Measurements from ENCODE around the gene EIF4G2.

EIF4G2 gene

GRCh38 chr11:10798330-10798928 is 10.3 kb downstream of the EIF4G2 start:
- TF ChIP-seq EZH2phosphoT487 (IDR thresholded peaks at IDR 0.05; ENCODE audit: borderline replicate concordance, low read length): no peak
- TF ChIP-seq, protein P1, sequence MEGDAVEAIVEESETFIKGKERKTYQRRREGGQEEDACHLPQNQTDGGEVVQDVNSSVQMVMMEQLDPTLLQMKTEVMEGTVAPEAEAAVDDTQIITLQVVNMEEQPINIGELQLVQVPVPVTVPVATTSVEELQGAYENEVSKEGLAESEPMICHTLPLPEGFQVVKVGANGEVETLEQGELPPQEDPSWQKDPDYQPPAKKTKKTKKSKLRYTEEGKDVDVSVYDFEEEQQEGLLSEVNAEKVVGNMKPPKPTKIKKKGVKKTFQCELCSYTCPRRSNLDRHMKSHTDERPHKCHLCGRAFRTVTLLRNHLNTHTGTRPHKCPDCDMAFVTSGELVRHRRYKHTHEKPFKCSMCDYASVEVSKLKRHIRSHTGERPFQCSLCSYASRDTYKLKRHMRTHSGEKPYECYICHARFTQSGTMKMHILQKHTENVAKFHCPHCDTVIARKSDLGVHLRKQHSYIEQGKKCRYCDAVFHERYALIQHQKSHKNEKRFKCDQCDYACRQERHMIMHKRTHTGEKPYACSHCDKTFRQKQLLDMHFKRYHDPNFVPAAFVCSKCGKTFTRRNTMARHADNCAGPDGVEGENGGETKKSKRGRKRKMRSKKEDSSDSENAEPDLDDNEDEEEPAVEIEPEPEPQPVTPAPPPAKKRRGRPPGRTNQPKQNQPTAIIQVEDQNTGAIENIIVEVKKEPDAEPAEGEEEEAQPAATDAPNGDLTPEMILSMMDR (IDR thresholded peaks at IDR 0.05; ENCODE audit: low read depth, low read length, poor library complexity, severe bottlenecking): no peak
- H3K36me3 ChIP-seq (ENCODE audit: control insufficient read depth, low read length): peaks cover 76% of the 10 kb centered on the region
- H3K4me2 ChIP-seq (ENCODE audit: low read length): no peak overlapping the region
- no peaks in the 10 kb centered on the region for H3K9me2 ChIP-seq (replicated peaks; ENCODE audit: control insufficient read depth, low read length)
- H3K9me3 ChIP-seq (ENCODE audit: control insufficient read depth, insufficient read depth, low read length): no peaks in the 10 kb centered on the region
- peaks cover 4% of the 10 kb centered on the region for H4K20me1 ChIP-seq (ENCODE audit: control insufficient read depth, insufficient read depth, low read depth, low read length)
- no peak overlapping the region for H3K27ac ChIP-seq (ENCODE audit: low read depth, low read length)
- no peaks in the 10 kb centered on the region for H3K79me2 ChIP-seq (ENCODE audit: control insufficient read depth, low read length)
- H3K4me3 ChIP-seq (ENCODE audit: low read length): no peak overlapping the region
- no peaks in the 10 kb centered on the region for H3K27me3 ChIP-seq (ENCODE audit: control insufficient read depth, low read length)
- 0 out of 2 replicates have a peak, but pooled peaks cover 3% of the 10 kb centered on the region for H3K4me1 ChIP-seq (ENCODE audit: control insufficient read depth, low read length)
- peaks cover 90% of the 10 kb centered on the region for H3F3A ChIP-seq (ENCODE audit: control insufficient read depth, insufficient read depth)

DNA sequence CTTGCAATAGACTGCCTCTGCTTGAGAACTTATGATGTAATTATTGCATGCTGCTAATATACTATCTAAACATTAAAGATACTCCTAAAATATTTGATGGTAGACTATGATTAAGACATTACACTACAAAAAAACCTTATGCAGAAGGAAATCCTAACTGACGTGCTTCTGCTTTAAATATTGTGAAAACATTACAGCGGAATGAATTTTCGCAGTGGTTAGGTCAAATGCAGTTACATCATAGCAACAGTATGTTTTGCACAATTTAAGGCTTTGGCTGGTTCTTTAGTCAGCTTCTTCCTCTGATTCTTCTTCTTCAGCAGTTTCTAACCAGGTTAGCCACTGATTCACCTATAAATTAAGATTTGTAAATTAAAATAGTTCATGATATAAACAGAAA is 11.2 kb downstream of the EIF4G2 start:
- no peaks in the 10 kb centered on the region for H3K9me2 ChIP-seq (replicated peaks; ENCODE audit: control insufficient read depth, low read length)
- peaks cover 67% of the 10 kb centered on the region for H3K36me3 ChIP-seq (ENCODE audit: control insufficient read depth, low read length)
- H4K20me1 ChIP-seq (ENCODE audit: control insufficient read depth, insufficient read depth, low read depth, low read length): peaks cover 4% of the 10 kb centered on the region
- TF ChIP-seq, protein P1 (IDR thresholded peaks at IDR 0.05; ENCODE audit: low read depth, low read length, poor library complexity, severe bottlenecking): no peak
- no peak for TF ChIP-seq EZH2phosphoT487 (IDR thresholded peaks at IDR 0.05; ENCODE audit: borderline replicate concordance, low read length)
- peaks cover 84% of the 10 kb centered on the region for H3F3A ChIP-seq (ENCODE audit: control insufficient read depth, insufficient read depth)
- no peak overlapping the region for H3K27ac ChIP-seq (ENCODE audit: low read depth, low read length)
- H3K4me2 ChIP-seq (ENCODE audit: low read length): no peak overlapping the region
- H3K9me3 ChIP-seq (ENCODE audit: control insufficient read depth, insufficient read depth, low read length): no peaks in the 10 kb centered on the region
- no peaks in the 10 kb centered on the region for H3K79me2 ChIP-seq (ENCODE audit: control insufficient read depth, low read length)
- no peak overlapping the region for H3K4me3 ChIP-seq (ENCODE audit: low read length)
- peaks cover 5% of the 10 kb centered on the region; the same call in 1 of the 2 replicates for H3K27me3 ChIP-seq (ENCODE audit: control insufficient read depth, low read length)
- peaks cover 7% of the 10 kb centered on the region for H3K4me1 ChIP-seq (ENCODE audit: control insufficient read depth, low read length)

- Histone ChIP-seq H4K20me1 (ENCODE audit: control insufficient read depth, insufficient read depth, low read depth, low read length) (peaks cover 4% of the 10 kb centered on the region), H3K27ac (ENCODE audit: low read depth, low read length) (no peak overlapping the region)
Observed at GRCh38 chr11:10797001-10797400, 11.7 kb downstream of the EIF4G2 start.

More at GRCh38 chr11:10797001-10797400, 11.7 kb downstream of the EIF4G2 start:
- TF ChIP-seq, protein P1 (IDR thresholded peaks at IDR 0.05; ENCODE audit: low read depth, low read length, poor library complexity, severe bottlenecking): no peak
- TF ChIP-seq EZH2phosphoT487 (IDR thresholded peaks at IDR 0.05; ENCODE audit: borderline replicate concordance, low read length): no peak
- no peaks in the 10 kb centered on the region for H3K79me2 ChIP-seq (ENCODE audit: control insufficient read depth, low read length)
- H3F3A ChIP-seq (ENCODE audit: control insufficient read depth, insufficient read depth): peaks cover 79% of the 10 kb centered on the region
- peaks cover 62% of the 10 kb centered on the region for H3K36me3 ChIP-seq (ENCODE audit: control insufficient read depth, low read length)
- H3K27me3 ChIP-seq (ENCODE audit: control insufficient read depth, low read length): peaks cover 5% of the 10 kb centered on the region; the same call in 1 of the 2 replicates
- no peak overlapping the region for H3K4me3 ChIP-seq (ENCODE audit: low read length)
- H3K9me2 ChIP-seq (replicated peaks; ENCODE audit: control insufficient read depth, low read length): no peaks in the 10 kb centered on the region
- peaks cover 12% of the 10 kb centered on the region for H3K4me1 ChIP-seq (ENCODE audit: control insufficient read depth, low read length)
- H3K4me2 ChIP-seq (ENCODE audit: low read length): no peak overlapping the region
- H3K9me3 ChIP-seq (ENCODE audit: control insufficient read depth, insufficient read depth, low read length): no peaks in the 10 kb centered on the region
